Smooth muscle cell (in vitro differentiated cells): ENCODE data around the gene DIS3L2. TPM values are rescaled to one million over a fixed set of nuclear protein-coding genes. Genes with fewer than 3 reads are reported as not detected.

Source experiments
- DNase-seq: peaks from one replicate; lab custom pipeline; 2025; ENCODE audit not compliant: unreplicated experiment; lab: John Stamatoyannopoulos, UW
- H2AFZ ChIP-seq: fragments of 200-600 bp; sonication (generic); 2 replicates; pipeline ENCODE4 v1.6.0; 2016; ENCODE audit warnings: antibody characterized with exemption, low read depth, mild to moderate bottlenecking
- H3F3A ChIP-seq: fragments of 200-600 bp; sonication (generic); 2 replicates; pipeline ENCODE4 v1.6.0; 2017; ENCODE audit warnings: antibody characterized with exemption, low read depth
- H3K27ac ChIP-seq: fragments of 200-600 bp; sonication (generic); 2 replicates; pipeline ENCODE4 v1.5.1; 2016; ENCODE audit warnings: low read depth, mild to moderate bottlenecking
- H3K27me3 ChIP-seq: fragments of 200-600 bp; sonication (generic); 2 replicates; pipeline ENCODE4 v1.6.1; 2016; ENCODE audit warnings: low read depth, mild to moderate bottlenecking
- H3K36me3 ChIP-seq: fragments of 200-600 bp; sonication (generic); 2 replicates; pipeline ENCODE4 v1.5.1; 2016; ENCODE audit warnings: low read depth
- H3K4me1 ChIP-seq: fragments of 200-600 bp; sonication (generic); 2 replicates; pipeline ENCODE4 v1.5.1; 2016; ENCODE audit warnings: low read depth
- H3K4me2 ChIP-seq: fragments of 200-600 bp; sonication (generic); 2 replicates; pipeline ENCODE4 v1.6.0; 2016; ENCODE audit warnings: mild to moderate bottlenecking
- H3K4me3 ChIP-seq: fragments of 200-600 bp; sonication (generic); 2 replicates; pipeline ENCODE4 v1.5.1; 2016; ENCODE audit warnings: mild to moderate bottlenecking
- H3K79me2 ChIP-seq: fragments of 200-600 bp; sonication (generic); 2 replicates; pipeline ENCODE4 v1.6.0; 2016; ENCODE audit warnings: low read depth, mild to moderate bottlenecking
- H3K9ac ChIP-seq: fragments of 200-600 bp; sonication (generic); 2 replicates; pipeline ENCODE4 v1.6.0; 2016; ENCODE audit warnings: low read depth
- H3K9me3 ChIP-seq: fragments of 200-600 bp; sonication (generic); replicated peaks from 2 replicates; pipeline ENCODE4 v1.5.1; 2016; ENCODE audit warnings: low read depth
- H4K20me1 ChIP-seq: fragments of 200-600 bp; sonication (generic); 2 replicates; pipeline ENCODE4 v1.6.0; 2016; ENCODE audit warnings: low read depth
- CTCF ChIP-seq: fragments of 200-600 bp; sonication (generic); IDR thresholded peaks from 2 replicates; pipeline ENCODE4 v1.5.1; 2017; ENCODE audit warnings: borderline replicate concordance, mild to moderate bottlenecking, antibody characterized with exemption; ENCODE audit not compliant: insufficient read depth, poor library complexity, severe bottlenecking
- WGBS: methylation state at CpG from one replicate; pipeline ENCODE4 v1.1.7; 2016; ENCODE audit warnings: low lambda C conversion rate; 5-methylcytosine and 5-hydroxymethylcytosine counted together
- polyA plus RNA-seq: library from polyadenylated mRNA; unstranded; fragments of >200 nt; fragmentation: Nextera tagmentation; extraction: Ambion mirVana; gene quantifications from 2 replicates; pipeline ENCODE4 v1.2.1, GENCODE V29; 2016
- total RNA-seq: library from RNA; depleted of rRNA; stranded (reverse); fragments of >200 nt; gene quantifications from 2 replicates; pipeline ENCODE4 v1.2.3, GENCODE V29; 2014

The DIS3L2 gene
- total and polyA plus RNA-seq, 2 experiments from 2014 or later: 11.4 to 25.2 TPM

GRCh38 chr2:232319067-232319802 is 357.7 kb downstream of the DIS3L2 start:
- no peak for TF ChIP-seq CTCF
- Histone ChIP-seq H2AFZ (no peak overlapping the region), H3K27ac (no peak overlapping the region), H3K36me3 (no peaks in the 10 kb centered on the region), H3K4me1 (peaks cover 6% of the 10 kb centered on the region), H3K9ac (no peak overlapping the region), H4K20me1 (no peaks in the 10 kb centered on the region), H3K9me3 (no peaks in the 10 kb centered on the region), H3K27me3 (no peaks in the 10 kb centered on the region), H3F3A (no peaks in the 10 kb centered on the region), H3K4me2 (no peak overlapping the region), H3K4me3 (no peak overlapping the region), H3K79me2 (no peaks in the 10 kb centered on the region)
- DNase-seq: no peak
- 96% methylated on average over 4 of the region's 4 CpGs for WGBS

- no peaks in the 10 kb centered on the region for H3K36me3 ChIP-seq
- WGBS: 95% methylated on average over 9 of the region's 10 CpGs
- H3K4me2 ChIP-seq: no peak overlapping the region
- H3K27ac ChIP-seq: no peak overlapping the region
- H3K4me1 ChIP-seq: peaks cover 6% of the 10 kb centered on the region
- no peaks in the 10 kb centered on the region for H3K27me3 ChIP-seq
- H4K20me1 ChIP-seq: no peaks in the 10 kb centered on the region
- no peak for DNase-seq
- TF ChIP-seq CTCF: no peak
- no peaks in the 10 kb centered on the region for H3K9me3 ChIP-seq
- H2AFZ ChIP-seq: no peak overlapping the region
- no peak overlapping the region for H3K4me3 ChIP-seq
- H3K79me2 ChIP-seq: no peaks in the 10 kb centered on the region
- no peaks in the 10 kb centered on the region for H3F3A ChIP-seq
- no peak overlapping the region for H3K9ac ChIP-seq
Observed at GRCh38 chr2:232319803-232320442, 358.4 kb downstream of the DIS3L2 start.

- Histone ChIP-seq H3K27ac (no peak overlapping the region), H3K4me1 (peaks cover 6% of the 10 kb centered on the region), H3K4me3 (no peak overlapping the region), H3K9ac (no peak overlapping the region), H3F3A (no peaks in the 10 kb centered on the region), H2AFZ (no peak overlapping the region), H4K20me1 (no peaks in the 10 kb centered on the region), H3K36me3 (no peaks in the 10 kb centered on the region), H3K27me3 (no peaks in the 10 kb centered on the region), H3K4me2 (no peak overlapping the region), H3K9me3 (no peaks in the 10 kb centered on the region), H3K79me2 (no peaks in the 10 kb centered on the region)
- no peak for TF ChIP-seq CTCF
- no peak for DNase-seq
- WGBS: 91% methylated on average over 2 of the region's 2 CpGs
Observed at GRCh38 chr2:232320443-232320803, 358.9 kb downstream of the DIS3L2 start.
